Gastrocnemius medialis (tissue), 4 donors: ENCODE data around the gene MX1. TPM values are rescaled to one million over a fixed set of nuclear protein-coding genes. Genes with fewer than 3 reads are reported as not detected.

ENCODE experiments used
- ATAC-seq, 2 donors: fragments of 150-250 bp; one replicate each; pipeline ENCODE4 v1.9.1; 2016
- DNase-seq, 2 donors: peaks; one replicate each; pipeline ENCODE4 v3.0.0-alpha.2; 2019
- H3K27ac ChIP-seq, 4 donors: fragments of 200-600 bp; sonication (generic); 1 replicate in 1 of 4; 2 replicates in 3 of 4; pipeline ENCODE4 v1.5.1; 2016 to 2018; ENCODE audit warnings: mild to moderate bottlenecking in 2 of 4, moderate library complexity in 1 of 4
- H3K27me3 ChIP-seq, 3 donors: fragments of 200-600 bp; sonication (generic) in 2 of 3; 1 replicate in 1 of 3; 2 replicates in 2 of 3; pipeline versions ENCODE4 v1.5.1 to v1.6.0; 2016 to 2019; ENCODE audit warnings: mild to moderate bottlenecking in 1 of 3, moderate library complexity in 1 of 3
- H3K36me3 ChIP-seq, 2 donors: fragments of 200-600 bp; sonication (generic) in 1 of 2; one replicate each; pipeline ENCODE4 v1.5.1; 2017 to 2018
- H3K4me1 ChIP-seq, 2 donors: fragments of 200-600 bp; sonication (generic) in 1 of 2; one replicate each; pipeline ENCODE4 v1.5.1; 2016 to 2017; ENCODE audit warnings: mild to moderate bottlenecking in 2 of 2
- H3K4me3 ChIP-seq, 4 donors: fragments of 200-600 bp; sonication (generic) in 3 of 4; 1 replicate in 1 of 4; 2 replicates in 3 of 4; pipeline ENCODE4 v1.5.1; 2016 to 2019; ENCODE audit warnings: mild to moderate bottlenecking in 2 of 4
- H3K9me3 ChIP-seq, 3 donors: fragments of 200-600 bp; sonication (generic) in 2 of 3; 1 replicate in 1 of 3; 2 replicates in 2 of 3; pipeline ENCODE4 v1.5.1; 2016 to 2019
- POLR2A ChIP-seq, 2 donors: fragments of 450-650 bp; IDR thresholded peaks; one replicate each; pipeline ENCODE4 v1.6.1; 2017; ENCODE audit warnings: antibody characterized with exemption in 2 of 2, mild to moderate bottlenecking in 2 of 2, moderate library complexity in 2 of 2
- in situ Hi-C, 4 donors: fragments of 200-750 bp; cut with MboI; loops; one replicate each; pipeline versions ENCODE4 v1.15.0 to v1.8.0; 2017; ENCODE audit warnings: low sequenced_read_pairs in 4 of 4
- intact Hi-C: fragments of 100-400 bp; cut with DNase I; formaldehyde crosslinking; loops from one replicate; pipeline ENCODE4 v1.15.1; 2023; ENCODE audit warnings: low total_unique reads
- total RNA-seq, 4 donors: library from RNA; depleted of rRNA; stranded (reverse); fragments of >200 nt; gene quantifications; one replicate each; pipeline versions ENCODE4 v1.1.0 to v1.2.3, GENCODE V29; 2016
- TF ChIP-seq, protein P1 (sequence below), 5 experiments: fragments of 450-650 bp in 3 of 5; fragments of 200-600 bp in 2 of 5; sonication (generic) in 2 of 5; IDR thresholded peaks in 4 of 5; conservative IDR thresholded peaks in 1 of 5; 1 replicate in 4 of 5; 2 replicates in 1 of 5; pipeline ENCODE4 v1.5.1; 2016 to 2019; ENCODE audit warnings: antibody characterized with exemption in 5 of 5, mild to moderate bottlenecking in 3 of 5, moderate library complexity in 3 of 5

The MX1 gene
- total RNA-seq, 4 donors from 2014 or later, result 2.5 to 10.0 (median 5.7) TPM

DNA sequence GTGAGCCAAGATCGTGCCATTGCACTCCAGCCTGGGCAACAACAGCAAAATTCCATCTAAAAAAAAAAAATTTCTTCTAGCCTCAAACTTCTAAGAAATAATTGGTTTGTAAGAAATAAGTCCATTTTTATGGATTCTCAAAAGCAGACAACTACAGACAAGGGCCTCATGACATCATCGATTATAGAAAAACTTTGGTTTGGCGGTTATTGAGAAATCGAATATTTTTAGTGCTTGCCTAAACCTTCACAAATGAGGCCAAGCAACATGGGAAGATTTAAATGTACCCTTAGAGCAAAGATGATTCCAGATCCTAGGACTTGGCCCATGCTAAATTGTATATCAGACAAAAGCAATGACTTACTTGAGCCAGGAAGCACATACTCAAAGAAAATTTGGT, 27.8 kb upstream of the MX1 start:
- Histone ChIP-seq H3K27ac (no peak overlapping the region), H3K4me3 (no peak overlapping the region), H3K36me3 (no peaks in the 10 kb centered on the region), H3K4me1 (no peaks in the 10 kb centered on the region), H3K9me3 (no peaks in the 10 kb centered on the region), H3K27me3 (no peaks in the 10 kb centered on the region)
- in situ Hi-C loops (no loop called here), intact Hi-C loops (no loop called here)
- no peak for TF ChIP-seq POLR2A (IDR thresholded peaks at IDR 0.05)
- TF ChIP-seq, protein P1, sequence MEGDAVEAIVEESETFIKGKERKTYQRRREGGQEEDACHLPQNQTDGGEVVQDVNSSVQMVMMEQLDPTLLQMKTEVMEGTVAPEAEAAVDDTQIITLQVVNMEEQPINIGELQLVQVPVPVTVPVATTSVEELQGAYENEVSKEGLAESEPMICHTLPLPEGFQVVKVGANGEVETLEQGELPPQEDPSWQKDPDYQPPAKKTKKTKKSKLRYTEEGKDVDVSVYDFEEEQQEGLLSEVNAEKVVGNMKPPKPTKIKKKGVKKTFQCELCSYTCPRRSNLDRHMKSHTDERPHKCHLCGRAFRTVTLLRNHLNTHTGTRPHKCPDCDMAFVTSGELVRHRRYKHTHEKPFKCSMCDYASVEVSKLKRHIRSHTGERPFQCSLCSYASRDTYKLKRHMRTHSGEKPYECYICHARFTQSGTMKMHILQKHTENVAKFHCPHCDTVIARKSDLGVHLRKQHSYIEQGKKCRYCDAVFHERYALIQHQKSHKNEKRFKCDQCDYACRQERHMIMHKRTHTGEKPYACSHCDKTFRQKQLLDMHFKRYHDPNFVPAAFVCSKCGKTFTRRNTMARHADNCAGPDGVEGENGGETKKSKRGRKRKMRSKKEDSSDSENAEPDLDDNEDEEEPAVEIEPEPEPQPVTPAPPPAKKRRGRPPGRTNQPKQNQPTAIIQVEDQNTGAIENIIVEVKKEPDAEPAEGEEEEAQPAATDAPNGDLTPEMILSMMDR (IDR thresholded peaks at IDR 0.05 in 4 of 5, conservative IDR thresholded peaks at IDR 0.05 in 1 of 5), result no peak
- ATAC-seq (no peak), DNase-seq (no peak)

DNA sequence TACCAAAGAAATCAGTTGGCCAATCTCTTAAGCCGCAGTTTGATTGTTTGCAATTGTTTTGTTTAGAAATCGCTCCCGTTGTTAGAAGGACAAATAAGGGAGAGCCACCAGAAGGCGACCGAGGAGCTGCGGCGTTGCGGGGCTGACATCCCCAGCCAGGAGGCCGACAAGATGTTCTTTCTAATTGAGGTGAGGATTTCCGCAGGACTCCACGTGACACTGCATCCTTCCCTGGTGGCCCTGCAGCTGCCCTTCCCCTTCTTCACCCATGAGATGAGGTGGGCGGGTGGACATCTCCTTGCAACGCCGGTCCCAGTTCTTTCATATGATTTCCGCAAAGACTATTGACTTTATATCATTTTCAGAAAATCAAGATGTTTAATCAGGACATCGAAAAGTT, 27.2 kb upstream of the MX1 start:
- Histone ChIP-seq H3K27ac (no peak overlapping the region), H3K4me3 (no peak overlapping the region), H3K27me3 (no peaks in the 10 kb centered on the region), H3K36me3 (no peaks in the 10 kb centered on the region), H3K9me3 (no peaks in the 10 kb centered on the region), H3K4me1 (no peaks in the 10 kb centered on the region)
- in situ Hi-C loops (no loop called here), intact Hi-C loops (no loop called here)
- DNase-seq (no peak), ATAC-seq (no peak)
- TF ChIP-seq, protein P1 (IDR thresholded peaks at IDR 0.05 in 4 of 5, conservative IDR thresholded peaks at IDR 0.05 in 1 of 5), result no peak

DNA sequence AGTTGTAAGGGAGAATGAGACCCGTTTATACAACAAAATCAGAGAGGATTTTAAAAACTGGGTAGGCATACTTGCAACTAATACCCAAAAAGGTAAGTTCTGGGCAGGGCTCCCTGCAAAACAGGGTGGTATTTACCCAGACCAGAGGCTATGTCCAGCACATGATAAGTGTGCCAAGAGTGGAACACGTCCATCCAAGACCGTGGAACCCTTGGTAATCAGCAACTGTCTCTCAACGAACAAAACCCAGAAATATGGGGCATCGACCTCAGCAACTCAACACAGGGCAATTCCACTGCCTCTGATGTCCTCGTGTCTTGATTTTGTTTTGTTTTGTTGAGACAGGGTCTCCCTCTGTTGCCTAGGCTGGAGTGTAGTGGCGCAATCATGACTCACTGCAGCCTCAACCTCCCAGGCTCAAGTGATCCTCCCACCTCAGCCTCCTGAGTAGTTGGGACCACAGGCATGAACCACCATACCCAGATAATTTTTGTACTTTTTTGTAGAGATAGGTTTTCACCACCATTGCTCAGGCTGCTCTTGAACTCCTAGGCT, 26.7 kb upstream of the MX1 start:
- no peak overlapping the region for H3K4me3 ChIP-seq
- H3K9me3 ChIP-seq, result no peaks in the 10 kb centered on the region
- no peaks in the 10 kb centered on the region for H3K36me3 ChIP-seq
- no peak for ATAC-seq
- no peaks in the 10 kb centered on the region for H3K27me3 ChIP-seq
- H3K27ac ChIP-seq, result no peak overlapping the region
- H3K4me1 ChIP-seq, result no peaks in the 10 kb centered on the region
- intact Hi-C loops, result no loop called here
- TF ChIP-seq, protein P1 (IDR thresholded peaks at IDR 0.05 in 4 of 5, conservative IDR thresholded peaks at IDR 0.05 in 1 of 5), result no peak
- no peak for TF ChIP-seq POLR2A (IDR thresholded peaks at IDR 0.05)
- DNase-seq, result no peak
- in situ Hi-C loops, result no loop called here

DNA sequence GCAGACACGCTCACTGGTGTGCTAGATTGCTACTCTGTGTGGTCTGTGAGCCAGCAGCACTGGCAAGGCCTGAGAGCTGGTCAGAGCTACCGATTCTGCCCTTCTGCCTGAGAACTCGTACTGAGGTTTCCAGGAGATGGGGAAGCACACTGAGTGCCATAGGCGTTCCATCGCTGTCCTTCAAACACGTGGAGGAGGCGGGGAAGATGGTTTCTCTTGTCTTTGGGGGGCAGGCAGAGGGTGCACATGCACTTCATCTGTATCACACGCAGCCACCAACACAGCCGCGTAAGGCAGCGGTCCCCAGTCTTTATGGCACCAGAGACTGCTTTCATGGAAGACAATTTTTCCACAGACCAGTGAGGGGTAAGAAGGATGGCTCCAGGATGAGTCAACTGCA, 23.8 kb upstream of the MX1 start:
- no peak for ATAC-seq
- in situ Hi-C loops (no loop called here), intact Hi-C loops (no loop called here)
- no peaks in the 10 kb centered on the region for H3K36me3 ChIP-seq
- H3K27me3 ChIP-seq, result no peaks in the 10 kb centered on the region
- H3K27ac ChIP-seq, result no peak overlapping the region
- no peaks in the 10 kb centered on the region for H3K9me3 ChIP-seq
- DNase-seq, result no peak
- no peaks in the 10 kb centered on the region for H3K4me1 ChIP-seq
- no peak overlapping the region for H3K4me3 ChIP-seq
- TF ChIP-seq, protein P1 (IDR thresholded peaks at IDR 0.05 in 4 of 5, conservative IDR thresholded peaks at IDR 0.05 in 1 of 5), result no peak
- TF ChIP-seq POLR2A (IDR thresholded peaks at IDR 0.05), result no peak

DNA sequence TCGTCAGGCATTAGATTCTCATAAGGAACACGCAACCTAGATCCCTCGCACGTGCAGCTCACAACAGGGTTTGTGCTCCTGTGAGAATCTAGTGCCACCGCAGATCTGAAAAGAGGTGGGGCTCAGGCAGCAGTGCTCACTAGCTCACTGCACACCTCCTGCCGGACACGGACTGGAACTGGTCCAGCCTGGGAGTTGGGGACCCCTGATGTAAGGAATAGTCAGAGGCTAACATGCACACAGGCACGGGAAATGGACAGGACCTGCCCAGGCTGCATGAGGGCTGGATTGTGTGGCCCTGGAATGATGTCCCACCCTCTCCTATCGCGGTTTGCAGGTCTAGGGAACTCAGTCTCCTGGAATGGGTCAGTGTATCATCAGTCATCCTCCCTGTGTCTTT, 23.2 kb upstream of the MX1 start:
- Histone ChIP-seq H3K27ac (no peak overlapping the region), H3K4me3 (no peak overlapping the region), H3K9me3 (no peaks in the 10 kb centered on the region), H3K27me3 (no peaks in the 10 kb centered on the region), H3K36me3 (no peaks in the 10 kb centered on the region), H3K4me1 (no peaks in the 10 kb centered on the region)
- ATAC-seq (no peak), DNase-seq (no peak)
- in situ Hi-C loops, result no loop called here
- TF ChIP-seq, protein P1 (IDR thresholded peaks at IDR 0.05 in 4 of 5, conservative IDR thresholded peaks at IDR 0.05 in 1 of 5), result no peak
- no peak for TF ChIP-seq POLR2A (IDR thresholded peaks at IDR 0.05)
- intact Hi-C loops, result no loop called here
